ENCODE data around the gene MPDU1. TPM values are rescaled to one million over a fixed set of nuclear protein-coding genes. Genes with fewer than 3 reads are reported as not detected.

Gene MPDU1
- polyA plus RNA-seq, 1 experiment = 174 TPM

DNA sequence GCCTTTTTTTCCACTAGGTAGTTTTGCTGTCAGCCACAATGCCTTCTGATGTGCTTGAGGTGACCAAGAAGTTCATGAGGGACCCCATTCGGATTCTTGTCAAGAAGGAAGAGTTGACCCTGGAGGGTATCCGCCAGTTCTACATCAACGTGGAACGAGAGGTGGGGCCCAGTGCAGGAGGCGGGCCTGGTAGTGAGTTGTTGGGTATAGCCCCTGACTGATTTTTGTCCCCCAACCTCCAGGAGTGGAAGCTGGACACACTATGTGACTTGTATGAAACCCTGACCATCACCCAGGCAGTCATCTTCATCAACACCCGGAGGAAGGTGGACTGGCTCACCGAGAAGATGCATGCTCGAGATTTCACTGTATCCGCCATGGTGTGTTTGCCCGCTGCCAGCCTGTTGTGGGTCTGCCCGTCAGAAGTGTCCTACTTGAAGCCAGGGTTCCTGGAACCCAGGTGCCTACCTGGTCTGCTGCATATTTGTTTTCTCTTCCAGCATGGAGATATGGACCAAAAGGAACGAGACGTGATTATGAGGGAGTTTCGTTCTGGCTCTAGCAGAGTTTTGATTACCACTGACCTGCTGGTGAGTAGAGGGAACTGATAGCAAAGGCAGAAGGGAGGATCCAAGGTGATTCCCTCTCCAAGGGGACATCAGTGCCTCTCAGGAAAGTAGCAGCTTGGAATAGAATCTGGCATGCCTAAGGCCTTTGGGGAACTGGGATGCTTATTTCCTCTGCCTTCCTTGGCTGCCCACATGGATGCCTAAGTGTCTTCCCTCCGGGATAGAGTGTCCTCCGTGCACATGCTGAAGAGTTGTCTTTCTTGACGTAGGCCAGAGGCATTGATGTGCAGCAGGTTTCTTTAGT lies 6.1 kb upstream of the MPDU1 start:
- H3K36me3 ChIP-seq (ENCODE audit: control insufficient read depth, insufficient read depth, low read length) = peaks cover 39% of the 10 kb centered on the region
- DNase-seq (ENCODE audit: low read depth) = no peak
- TF ChIP-seq, protein P1, sequence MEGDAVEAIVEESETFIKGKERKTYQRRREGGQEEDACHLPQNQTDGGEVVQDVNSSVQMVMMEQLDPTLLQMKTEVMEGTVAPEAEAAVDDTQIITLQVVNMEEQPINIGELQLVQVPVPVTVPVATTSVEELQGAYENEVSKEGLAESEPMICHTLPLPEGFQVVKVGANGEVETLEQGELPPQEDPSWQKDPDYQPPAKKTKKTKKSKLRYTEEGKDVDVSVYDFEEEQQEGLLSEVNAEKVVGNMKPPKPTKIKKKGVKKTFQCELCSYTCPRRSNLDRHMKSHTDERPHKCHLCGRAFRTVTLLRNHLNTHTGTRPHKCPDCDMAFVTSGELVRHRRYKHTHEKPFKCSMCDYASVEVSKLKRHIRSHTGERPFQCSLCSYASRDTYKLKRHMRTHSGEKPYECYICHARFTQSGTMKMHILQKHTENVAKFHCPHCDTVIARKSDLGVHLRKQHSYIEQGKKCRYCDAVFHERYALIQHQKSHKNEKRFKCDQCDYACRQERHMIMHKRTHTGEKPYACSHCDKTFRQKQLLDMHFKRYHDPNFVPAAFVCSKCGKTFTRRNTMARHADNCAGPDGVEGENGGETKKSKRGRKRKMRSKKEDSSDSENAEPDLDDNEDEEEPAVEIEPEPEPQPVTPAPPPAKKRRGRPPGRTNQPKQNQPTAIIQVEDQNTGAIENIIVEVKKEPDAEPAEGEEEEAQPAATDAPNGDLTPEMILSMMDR (IDR thresholded peaks at IDR 0.05; ENCODE audit: insufficient read depth, low read depth, low read length) = no peak
- H3K4me3 ChIP-seq (ENCODE audit: low read depth, low read length) = no peak overlapping the region
- CTCF ChIA-PET = interaction anchor here (4.5 kb wide), 1 partner anchor 11 kb away, joined by 29 read pairs; the partner anchor contains the start of gene SOX15
- no peaks in the 10 kb centered on the region for H3K27me3 ChIP-seq (ENCODE audit: control insufficient read depth, insufficient read depth, low read length)
- POLR2A ChIA-PET = no interaction called here

DNA sequence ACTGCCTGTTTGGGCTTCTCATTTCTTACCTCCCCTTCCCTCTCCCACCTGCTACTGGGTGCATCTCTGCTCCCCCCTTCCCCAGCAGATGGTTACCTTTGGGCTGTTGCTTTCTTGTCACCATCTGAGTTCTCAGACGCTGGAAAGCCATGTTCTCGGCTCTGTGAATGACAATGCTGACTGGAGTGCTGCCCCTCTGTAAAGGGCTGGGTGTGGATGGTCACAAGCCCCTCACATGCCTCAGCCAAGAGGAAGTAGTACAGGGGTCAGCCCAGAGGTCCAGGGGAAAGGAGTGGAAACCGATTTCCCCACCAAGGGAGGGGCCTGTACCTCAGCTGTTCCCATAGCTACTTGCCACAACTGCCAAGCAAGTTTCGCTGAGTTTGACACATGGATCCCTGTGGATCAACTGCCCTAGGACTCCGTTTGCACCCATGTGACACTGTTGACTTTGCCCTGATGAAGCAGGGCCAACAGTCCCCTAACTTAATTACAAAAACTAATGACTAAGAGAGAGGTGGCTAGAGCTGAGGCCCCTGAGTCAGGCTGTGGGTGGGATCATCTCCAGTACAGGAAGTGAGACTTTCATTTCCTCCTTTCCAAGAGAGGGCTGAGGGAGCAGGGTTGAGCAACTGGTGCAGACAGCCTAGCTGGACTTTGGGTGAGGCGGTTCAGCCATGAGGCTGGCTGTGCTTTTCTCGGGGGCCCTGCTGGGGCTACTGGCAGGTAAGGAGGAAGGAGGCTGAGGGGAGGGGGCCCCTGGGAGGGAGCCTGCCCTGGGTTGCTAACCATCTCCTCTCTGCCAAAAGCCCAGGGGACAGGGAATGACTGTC lies 4.4 kb upstream of the MPDU1 start, which contains the start of gene CD68:
Gene CD68 (plus strand): TSS at position 638 of the 833 bp plus-strand sequence. CDS start 40 bp downstream, at position 678.
- peak; percentile 76 for DNase-seq (ENCODE audit: low read depth)
- H3K4me3 ChIP-seq (ENCODE audit: low read depth, low read length) = peak within 1 kb of the TSS; percentile 6; the same call in 1 of the 2 replicates
- CTCF ChIA-PET = interaction anchor here (1.2 to 2.7 kb wide), 3 partner anchors 8 to 108 kb away, joined by 4 to 22 read pairs (median 4); partner anchors contain the start of genes SOX15 and TP53
- H3K36me3 ChIP-seq (ENCODE audit: control insufficient read depth, insufficient read depth, low read length) = peaks cover 34% of the 10 kb centered on the region
- H3K27me3 ChIP-seq (ENCODE audit: control insufficient read depth, insufficient read depth, low read length) = no peaks in the 10 kb centered on the region
- POLR2A ChIA-PET = no interaction called here
- TF ChIP-seq, protein P1 (IDR thresholded peaks at IDR 0.05; ENCODE audit: insufficient read depth, low read depth, low read length) = no peak

DNA sequence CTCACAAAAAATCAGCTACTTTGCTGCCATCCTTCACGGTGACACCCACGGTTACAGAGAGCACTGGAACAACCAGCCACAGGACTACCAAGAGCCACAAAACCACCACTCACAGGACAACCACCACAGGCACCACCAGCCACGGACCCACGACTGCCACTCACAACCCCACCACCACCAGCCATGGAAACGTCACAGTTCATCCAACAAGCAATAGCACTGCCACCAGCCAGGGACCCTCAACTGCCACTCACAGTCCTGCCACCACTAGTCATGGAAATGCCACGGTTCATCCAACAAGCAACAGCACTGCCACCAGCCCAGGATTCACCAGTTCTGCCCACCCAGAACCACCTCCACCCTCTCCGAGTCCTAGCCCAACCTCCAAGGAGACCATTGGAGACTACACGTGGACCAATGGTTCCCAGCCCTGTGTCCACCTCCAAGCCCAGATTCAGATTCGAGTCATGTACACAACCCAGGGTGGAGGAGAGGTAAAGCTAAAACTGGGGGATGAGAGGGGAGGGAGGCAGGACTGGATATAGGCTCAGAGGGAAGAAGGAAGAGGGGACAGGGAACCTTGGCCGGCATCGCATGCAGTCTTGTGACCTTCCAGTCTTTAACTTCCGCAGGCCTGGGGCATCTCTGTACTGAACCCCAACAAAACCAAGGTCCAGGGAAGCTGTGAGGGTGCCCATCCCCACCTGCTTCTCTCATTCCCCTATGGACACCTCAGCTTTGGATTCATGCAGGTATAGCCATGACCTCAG lies 3.6 kb upstream of the MPDU1 start:
- Histone ChIP-seq H3K4me3 (ENCODE audit: low read depth, low read length) (peak overlapping the region; percentile 6; the same call in 1 of the 2 replicates), H3K36me3 (ENCODE audit: control insufficient read depth, insufficient read depth, low read length) (peaks cover 27% of the 10 kb centered on the region), H3K27me3 (ENCODE audit: control insufficient read depth, insufficient read depth, low read length) (no peaks in the 10 kb centered on the region)
- DNase-seq (ENCODE audit: low read depth) = no peak
- ChIA-PET POLR2A (no interaction called here), CTCF (interaction anchor here (0.7 to 2.7 kb wide), 5 partner anchors 9 to 108 kb away, joined by 3 to 22 read pairs (median 4); partner anchors contain the start of genes SOX15 and TP53)
- TF ChIP-seq, protein P1 (IDR thresholded peaks at IDR 0.05; ENCODE audit: insufficient read depth, low read depth, low read length) = no peak

DNA sequence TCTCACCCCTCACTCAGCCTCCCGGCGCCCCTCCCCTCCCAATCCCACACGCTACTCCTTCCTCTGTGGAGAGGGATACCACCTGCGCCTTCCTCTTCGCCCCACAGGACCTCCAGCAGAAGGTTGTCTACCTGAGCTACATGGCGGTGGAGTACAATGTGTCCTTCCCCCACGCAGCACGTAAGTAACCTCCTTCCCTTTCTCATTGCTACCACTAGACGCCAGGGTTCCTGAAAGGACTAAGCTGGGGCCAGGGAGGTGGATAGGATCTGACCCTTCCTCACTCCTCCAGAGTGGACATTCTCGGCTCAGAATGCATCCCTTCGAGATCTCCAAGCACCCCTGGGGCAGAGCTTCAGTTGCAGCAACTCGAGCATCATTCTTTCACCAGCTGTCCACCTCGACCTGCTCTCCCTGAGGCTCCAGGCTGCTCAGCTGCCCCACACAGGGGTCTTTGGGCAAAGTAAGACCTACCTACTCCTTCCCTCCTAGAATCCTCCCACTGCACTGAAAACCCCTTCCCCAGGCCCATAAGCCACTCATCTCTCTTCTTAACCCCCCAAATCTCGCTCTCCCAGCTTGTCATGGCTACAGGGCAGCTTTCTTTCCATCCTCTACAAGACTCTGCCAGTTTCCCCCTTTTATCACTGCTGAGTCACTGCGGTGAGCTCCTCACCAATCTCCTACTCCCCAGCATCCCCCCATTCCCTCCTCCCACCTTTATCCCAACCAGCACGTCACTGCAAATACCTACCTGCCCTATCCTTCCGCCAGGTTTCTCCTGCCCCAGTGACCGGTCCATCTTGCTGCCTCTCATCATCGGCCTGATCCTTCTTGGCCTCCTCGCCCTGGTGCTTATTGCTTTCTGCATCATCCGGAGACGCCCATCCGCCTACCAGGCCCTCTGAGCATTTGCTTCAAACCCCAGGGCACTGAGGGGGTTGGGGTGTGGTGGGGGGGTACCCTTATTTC lies 2.8 kb upstream of the MPDU1 start:
- H3K4me3 ChIP-seq (ENCODE audit: low read depth, low read length) = no peak overlapping the region
- peaks cover 20% of the 10 kb centered on the region for H3K36me3 ChIP-seq (ENCODE audit: control insufficient read depth, insufficient read depth, low read length)
- no peaks in the 10 kb centered on the region for H3K27me3 ChIP-seq (ENCODE audit: control insufficient read depth, insufficient read depth, low read length)
- CTCF ChIA-PET = interaction anchor here (0.7 to 2.7 kb wide), 4 partner anchors 9 to 518 kb away, joined by 3 to 22 read pairs (median 4); partner anchors contain the start of gene SOX15
- POLR2A ChIA-PET = no interaction called here
- TF ChIP-seq, protein P1 (IDR thresholded peaks at IDR 0.05; ENCODE audit: insufficient read depth, low read depth, low read length) = no peak
- no peak for DNase-seq (ENCODE audit: low read depth)
